ENCODE measurements around the gene CDADC1.
"Not testable (repeated sequence)": the region's sequence is repeated elsewhere in the genome, so short reads cannot be mapped to it uniquely, and the experiment has no call there.

CDADC1 gene

GRCh38 chr13:49319951-49320350, 72.2 kb downstream of the CDADC1 start:
- no peak for DNase-seq

GRCh38 chr13:49320975-49321374, 73.2 kb downstream of the CDADC1 start:
- DNase-seq: no peak

GRCh38 chr13:49322702-49323101, 75.0 kb downstream of the CDADC1 start:
- DNase-seq: no peak

- DNase-seq: no peak
These were observed 75.6 kb downstream of the CDADC1 start for GRCh38 chr13:49323344-49323743.

GRCh38 chr13:49326222-49326917, 78.6 kb downstream of the CDADC1 start:
- no peak for DNase-seq

GRCh38 chr13:49327145-49327544, 79.4 kb downstream of the CDADC1 start:
- DNase-seq: not testable (repeated sequence)

- DNase-seq: no peak
These were observed 82.3 kb downstream of the CDADC1 start for GRCh38 chr13:49329831-49330545.

- DNase-seq: no peak
These were observed 82.8 kb downstream of the CDADC1 start for GRCh38 chr13:49330546-49330864.

GRCh38 chr13:49336655-49337054, 88.9 kb downstream of the CDADC1 start:
- DNase-seq: no peak

- no peak for DNase-seq
These were observed 92.4 kb downstream of the CDADC1 start for GRCh38 chr13:49340161-49340560.

- no peak for DNase-seq
These were observed 93.8 kb downstream of the CDADC1 start for GRCh38 chr13:49341517-49341916.

- DNase-seq: no peak
These were observed 94.2 kb downstream of the CDADC1 start for GRCh38 chr13:49341941-49342340.

GRCh38 chr13:49342454-49342853, 94.7 kb downstream of the CDADC1 start:
- DNase-seq: no peak

Measured in SHP77 (cell line).